ENCODE measurements around the gene TYMS. TPM values are rescaled to one million over a fixed set of nuclear protein-coding genes. Genes with fewer than 3 reads are reported as not detected.

TYMS gene
- total RNA-seq, 1 donor from 2014 or later: 3.1 TPM

GRCh38 chr18:655445-655844 lies 2.0 kb upstream of the TYMS start:
- H3K27ac ChIP-seq (replicated peaks): no peak overlapping the region
- no peaks in the 10 kb centered on the region for H3K9me3 ChIP-seq (replicated peaks)
- H3K36me3 ChIP-seq: no peaks in the 10 kb centered on the region
- no peak for DNase-seq
- intact Hi-C loops (cut with micrococcal nuclease): no loop called here
- H3K4me1 ChIP-seq: peaks cover 20% of the 10 kb centered on the region
- TF ChIP-seq, protein P1, sequence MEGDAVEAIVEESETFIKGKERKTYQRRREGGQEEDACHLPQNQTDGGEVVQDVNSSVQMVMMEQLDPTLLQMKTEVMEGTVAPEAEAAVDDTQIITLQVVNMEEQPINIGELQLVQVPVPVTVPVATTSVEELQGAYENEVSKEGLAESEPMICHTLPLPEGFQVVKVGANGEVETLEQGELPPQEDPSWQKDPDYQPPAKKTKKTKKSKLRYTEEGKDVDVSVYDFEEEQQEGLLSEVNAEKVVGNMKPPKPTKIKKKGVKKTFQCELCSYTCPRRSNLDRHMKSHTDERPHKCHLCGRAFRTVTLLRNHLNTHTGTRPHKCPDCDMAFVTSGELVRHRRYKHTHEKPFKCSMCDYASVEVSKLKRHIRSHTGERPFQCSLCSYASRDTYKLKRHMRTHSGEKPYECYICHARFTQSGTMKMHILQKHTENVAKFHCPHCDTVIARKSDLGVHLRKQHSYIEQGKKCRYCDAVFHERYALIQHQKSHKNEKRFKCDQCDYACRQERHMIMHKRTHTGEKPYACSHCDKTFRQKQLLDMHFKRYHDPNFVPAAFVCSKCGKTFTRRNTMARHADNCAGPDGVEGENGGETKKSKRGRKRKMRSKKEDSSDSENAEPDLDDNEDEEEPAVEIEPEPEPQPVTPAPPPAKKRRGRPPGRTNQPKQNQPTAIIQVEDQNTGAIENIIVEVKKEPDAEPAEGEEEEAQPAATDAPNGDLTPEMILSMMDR (IDR thresholded peaks at IDR 0.05; ENCODE audit: borderline replicate concordance): no peak
- no peak overlapping the region for H3K4me3 ChIP-seq
- H3K27me3 ChIP-seq (ENCODE audit: low read depth): peaks cover 55% of the 10 kb centered on the region

- H3K27ac ChIP-seq (replicated peaks): peak overlapping the region; percentile 66
- TF ChIP-seq, protein P1 (IDR thresholded peaks at IDR 0.05; ENCODE audit: borderline replicate concordance): no peak
- H3K9me3 ChIP-seq (replicated peaks): no peaks in the 10 kb centered on the region
- H3K4me1 ChIP-seq: peaks cover 20% of the 10 kb centered on the region
- peaks cover 46% of the 10 kb centered on the region for H3K27me3 ChIP-seq (ENCODE audit: low read depth)
- peak overlapping the region; percentile 73 for H3K4me3 ChIP-seq
- DNase-seq: peak; percentile 82
- intact Hi-C loops (cut with micrococcal nuclease): no loop called here
- no peaks in the 10 kb centered on the region for H3K36me3 ChIP-seq
These were observed 821 bp downstream of the TYMS start for GRCh38 chr18:658001-658946.

DNA sequence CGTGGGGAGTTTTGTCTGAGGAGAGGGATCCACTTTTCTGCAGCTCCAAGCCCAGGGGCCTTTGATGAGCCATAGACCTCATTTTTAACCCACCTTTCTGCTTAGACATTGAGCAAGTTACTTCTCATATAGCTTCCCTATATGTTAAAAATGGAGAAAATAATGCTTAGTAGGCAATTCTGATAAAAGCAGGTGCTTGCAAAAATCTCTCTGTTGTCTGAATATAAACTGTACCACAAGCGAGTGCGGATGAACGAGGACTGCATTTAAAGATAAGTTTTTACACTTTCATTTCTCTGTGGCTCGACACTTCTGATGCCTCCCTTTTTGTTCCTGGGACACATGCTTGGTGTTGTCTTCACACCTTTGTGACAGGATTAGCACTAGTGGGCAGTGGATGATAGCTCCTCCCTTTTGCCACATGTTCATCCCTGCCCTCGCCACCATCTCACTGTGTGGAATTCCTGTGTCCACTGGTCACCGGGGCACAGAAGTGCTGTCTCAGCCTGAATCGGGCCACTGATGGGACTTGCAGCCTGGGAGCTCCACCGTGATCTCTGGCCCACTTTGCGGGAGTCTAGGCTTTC lies 1.6 kb downstream of the TYMS start:
- no peaks in the 10 kb centered on the region for H3K36me3 ChIP-seq
- no peak for DNase-seq
- no peak overlapping the region for H3K27ac ChIP-seq (replicated peaks)
- H3K27me3 ChIP-seq (ENCODE audit: low read depth): peaks cover 39% of the 10 kb centered on the region
- TF ChIP-seq, protein P1 (IDR thresholded peaks at IDR 0.05; ENCODE audit: borderline replicate concordance): no peak
- peaks cover 20% of the 10 kb centered on the region for H3K4me1 ChIP-seq
- intact Hi-C loops (cut with micrococcal nuclease): no loop called here
- H3K4me3 ChIP-seq: peak overlapping the region; percentile 73
- no peaks in the 10 kb centered on the region for H3K9me3 ChIP-seq (replicated peaks)

DNA sequence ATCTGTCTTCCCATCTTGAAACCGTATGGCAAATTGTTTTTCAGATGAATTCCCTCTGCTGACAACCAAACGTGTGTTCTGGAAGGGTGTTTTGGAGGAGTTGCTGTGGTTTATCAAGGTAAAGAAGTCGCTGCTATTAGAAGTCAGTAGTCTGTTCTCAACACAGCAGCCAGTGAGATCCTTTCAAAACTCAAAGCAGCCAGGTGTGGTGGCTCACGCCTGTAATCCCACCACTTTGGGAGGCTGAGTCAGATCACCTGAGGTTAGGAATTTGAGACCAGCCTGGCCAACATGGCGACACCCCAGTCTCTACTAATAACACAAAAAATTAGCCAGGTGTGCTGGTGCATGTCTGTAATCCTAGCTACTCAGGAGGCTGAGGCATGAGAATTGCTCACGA lies 2.1 kb downstream of the TYMS start:
- Histone ChIP-seq H3K27me3 (ENCODE audit: low read depth) (peaks cover 35% of the 10 kb centered on the region), H3K36me3 (no peaks in the 10 kb centered on the region), H3K9me3 (replicated peaks) (no peaks in the 10 kb centered on the region), H3K27ac (replicated peaks) (no peak overlapping the region), H3K4me3 (no peak overlapping the region), H3K4me1 (peaks cover 20% of the 10 kb centered on the region)
- intact Hi-C loops (cut with micrococcal nuclease): no loop called here
- TF ChIP-seq, protein P1 (IDR thresholded peaks at IDR 0.05; ENCODE audit: borderline replicate concordance): no peak
- DNase-seq: no peak

DNA sequence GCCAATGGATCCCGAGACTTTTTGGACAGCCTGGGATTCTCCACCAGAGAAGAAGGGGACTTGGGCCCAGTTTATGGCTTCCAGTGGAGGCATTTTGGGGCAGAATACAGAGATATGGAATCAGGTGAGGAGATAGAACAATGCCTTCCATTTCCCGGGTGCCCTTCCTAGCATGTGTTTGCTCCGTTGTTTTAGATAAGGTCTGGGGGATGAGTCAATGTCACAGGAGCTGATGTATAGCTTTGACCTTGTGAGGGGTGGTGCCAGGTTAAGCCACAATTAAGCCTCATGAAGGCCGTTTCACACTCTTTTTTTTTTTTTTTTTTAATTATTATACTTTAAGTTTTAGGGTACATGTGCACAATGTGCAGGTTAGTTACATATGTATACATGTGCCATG lies 4.7 kb downstream of the TYMS start:
- intact Hi-C loops (cut with micrococcal nuclease): no loop called here
- Histone ChIP-seq H3K4me3 (no peak overlapping the region), H3K9me3 (replicated peaks) (no peaks in the 10 kb centered on the region), H3K4me1 (peaks cover 17% of the 10 kb centered on the region), H3K27ac (replicated peaks) (no peak overlapping the region), H3K27me3 (ENCODE audit: low read depth) (peaks cover 20% of the 10 kb centered on the region), H3K36me3 (no peaks in the 10 kb centered on the region)
- no peak for DNase-seq
- TF ChIP-seq, protein P1 (IDR thresholded peaks at IDR 0.05; ENCODE audit: borderline replicate concordance): no peak

Data from left ventricle myocardium inferior (tissue), 1 donor.